Thoracic aorta (tissue), 2 donors: Measurements from ENCODE around the gene CLDN18. TPM values are rescaled to one million over a fixed set of nuclear protein-coding genes. Genes with fewer than 3 reads are reported as not detected.

ENCODE experiments used
- ATAC-seq: fragments of 150-250 bp; one replicate; pipeline ENCODE4 v1.8.0; 2017; ENCODE audit warnings: low read depth; ENCODE audit not compliant: insufficient number of reproducible peaks, low FRiP score
- DNase-seq: peaks from one replicate; pipeline ENCODE4 v3.0.0-alpha.2; 2020; ENCODE audit warnings: low spot score
- H3K27ac ChIP-seq, 2 donors: fragments of 200-600 bp; sonication (generic); 1 replicate in 1 of 2; 2 replicates in 1 of 2; pipeline ENCODE4 v1.5.1; 2016; ENCODE audit warnings: mild to moderate bottlenecking in 2 of 2, moderate library complexity in 2 of 2
- H3K27me3 ChIP-seq: fragments of 200-600 bp; sonication (generic); replicated peaks from 2 replicates; pipeline ENCODE4 v1.6.0; 2016; ENCODE audit warnings: mild to moderate bottlenecking; ENCODE audit not compliant: insufficient read depth
- H3K36me3 ChIP-seq: fragments of 200-600 bp; sonication (generic); one replicate; pipeline ENCODE4 v1.5.1; 2016
- H3K4me1 ChIP-seq, 2 donors: fragments of 200-600 bp; sonication (generic); 1 replicate in 1 of 2; 2 replicates in 1 of 2; pipeline versions ENCODE4 v1.5.1 to v1.6.0; 2016; ENCODE audit warnings: low read depth in 2 of 2, mild to moderate bottlenecking in 1 of 2; ENCODE audit not compliant: control insufficient read depth in 1 of 2
- H3K4me3 ChIP-seq: fragments of 200-600 bp; sonication (generic); 2 replicates; pipeline ENCODE4 v1.5.1; 2016; ENCODE audit warnings: mild to moderate bottlenecking
- H3K9me3 ChIP-seq: fragments of 200-600 bp; sonication (generic); 2 replicates; pipeline ENCODE4 v1.5.1; 2016
- CTCF ChIP-seq: fragments of 200-600 bp; sonication (generic); IDR thresholded peaks from one replicate; pipeline ENCODE4 v1.5.1; 2019; ENCODE audit warnings: antibody characterized with exemption
- total RNA-seq, 2 donors: library from RNA; depleted of rRNA; stranded (reverse); fragments of >200 nt; gene quantifications; one replicate each; pipeline versions ENCODE4 v1.1.0 to v1.2.3, GENCODE V29; 2016

CLDN18 gene
- total RNA-seq, 2 donors from 2014 or later: 7.3 TPM; not detected in 1

GRCh38 chr3:138082085-138082991, 72.4 kb downstream of the CLDN18 start:
- peaks cover 42% of the 10 kb centered on the region for H3K36me3 ChIP-seq
- no peaks in the 10 kb centered on the region for H3K27me3 ChIP-seq
- H3K4me1 ChIP-seq: no peaks in the 10 kb centered on the region
- no peaks in the 10 kb centered on the region for H3K9me3 ChIP-seq
- ATAC-seq (no peak), DNase-seq (no peak)
- no peak overlapping the region for H3K27ac ChIP-seq
- no peak overlapping the region for H3K4me3 ChIP-seq
- no peak for TF ChIP-seq CTCF

- no peaks in the 10 kb centered on the region for H3K4me1 ChIP-seq
- no peaks in the 10 kb centered on the region for H3K9me3 ChIP-seq
- no peak for ATAC-seq
- peaks cover 41% of the 10 kb centered on the region for H3K36me3 ChIP-seq
- no peak for DNase-seq
- no peak overlapping the region for H3K27ac ChIP-seq
- no peak overlapping the region for H3K4me3 ChIP-seq
- no peak for TF ChIP-seq CTCF
- no peaks in the 10 kb centered on the region for H3K27me3 ChIP-seq
Observed at GRCh38 chr3:138082992-138083386, 73.0 kb downstream of the CLDN18 start.

Other genes starting within 250 kb of the CLDN18 start
- not detected for gene SOX14, start 245.8 kb upstream of the CLDN18 start, total RNA-seq
- gene DZIP1L, start 105.4 kb downstream of the CLDN18 start, total RNA-seq: 100 to 1,000 TPM in 1 of 2 donors, 10 to 100 TPM in 1; 61.1 to 110 TPM
- not detected for gene A4GNT, start 122.2 kb downstream of the CLDN18 start, total RNA-seq
- gene DBR1, start 164.8 kb downstream of the CLDN18 start, total RNA-seq: 10 to 100 TPM in 1 of 2 donors, 1 to 10 TPM in 1; 9.9 to 12.6 TPM
- 100 to 1,000 TPM in 1 of 2 donors, 10 to 100 TPM in 1; 82.7 to 189 TPM for gene ARMC8, start 177.1 kb downstream of the CLDN18 start, total RNA-seq